ENCODE data around the gene ADISSP. TPM values are rescaled to one million over a fixed set of nuclear protein-coding genes. Genes with fewer than 3 reads are reported as not detected.

Gene ADISSP
- total RNA-seq, 1 donor from 2014 or later, result 43.2 TPM

GRCh38 chr20:3748073-3748472 is 19.5 kb downstream of the ADISSP start:
- peaks cover 19% of the 10 kb centered on the region for H4K20me1 ChIP-seq (ENCODE audit: insufficient read depth, low read length)

GRCh38 chr20:3747471-3747870 is 20.1 kb downstream of the ADISSP start:
- H3K4me1 Mint-ChIP-seq (ENCODE audit: low read depth, unreplicated experiment), result no peaks in the 10 kb centered on the region
- no peak overlapping the region for H3K4me3 ChIP-seq (ENCODE audit: insufficient read depth, low read depth, low read length)
- FAIRE-seq (no peak), DNase-seq (ENCODE audit: low read depth) (no peak)
- no peak overlapping the region for H2AFZ ChIP-seq (ENCODE audit: low read depth, low read length)
- H3K4me1 ChIP-seq (ENCODE audit: insufficient read depth, low read length), result peaks cover 5% of the 10 kb centered on the region
- H3K4me2 ChIP-seq (ENCODE audit: low read length), result no peak overlapping the region
- no peaks in the 10 kb centered on the region for H3K36me3 ChIP-seq (ENCODE audit: insufficient read depth, low read length)
- no peak overlapping the region for H3K27ac Mint-ChIP-seq (ENCODE audit: unreplicated experiment)
- peaks cover 68% of the 10 kb centered on the region for H3K27me3 Mint-ChIP-seq (ENCODE audit: low read depth, unreplicated experiment)
- H3K79me2 ChIP-seq (ENCODE audit: insufficient read depth, low read length), result no peaks in the 10 kb centered on the region
- H4K20me1 ChIP-seq (ENCODE audit: insufficient read depth, low read length), result peaks cover 13% of the 10 kb centered on the region
- no peaks in the 10 kb centered on the region for H3K9me3 ChIP-seq (ENCODE audit: insufficient read depth, low read depth, low read length)
- TF ChIP-seq CTCF (IDR thresholded peaks at IDR 0.05; ENCODE audit: insufficient read depth, low read depth, low read length), result no peak
- TF ChIP-seq EZH2 (IDR thresholded peaks at IDR 0.05; ENCODE audit: insufficient read depth, low read length), result no peak
- peaks cover 7% of the 10 kb centered on the region for H3K9me3 Mint-ChIP-seq (ENCODE audit: unreplicated experiment)
- no peak overlapping the region for H3K9ac ChIP-seq (ENCODE audit: low read length)
- H3K4me3 Mint-ChIP-seq (ENCODE audit: unreplicated experiment), result no peak overlapping the region
- peaks cover 22% of the 10 kb centered on the region for H3K27me3 ChIP-seq (ENCODE audit: insufficient read depth, low read length)
- H3K36me3 Mint-ChIP-seq (ENCODE audit: low read depth, unreplicated experiment), result no peaks in the 10 kb centered on the region
- no peak overlapping the region for H3K27ac ChIP-seq (ENCODE audit: low read depth, low read length)

More at GRCh38 chr20:3748073-3748472, 19.5 kb downstream of the ADISSP start:
- peaks cover under 1% of the 10 kb centered on the region for H3K36me3 Mint-ChIP-seq (ENCODE audit: low read depth, unreplicated experiment)
- Histone ChIP-seq H3K9ac (ENCODE audit: low read length) (no peak overlapping the region), H3K4me2 (ENCODE audit: low read length) (no peak overlapping the region), H3K9me3 (ENCODE audit: insufficient read depth, low read depth, low read length) (no peaks in the 10 kb centered on the region), H3K4me3 (ENCODE audit: insufficient read depth, low read depth, low read length) (no peak overlapping the region), H2AFZ (ENCODE audit: low read depth, low read length) (no peak overlapping the region), H3K27me3 (ENCODE audit: insufficient read depth, low read length) (peaks cover 22% of the 10 kb centered on the region), H3K27ac (ENCODE audit: low read depth, low read length) (no peak overlapping the region), H3K79me2 (ENCODE audit: insufficient read depth, low read length) (no peaks in the 10 kb centered on the region), H3K36me3 (ENCODE audit: insufficient read depth, low read length) (no peaks in the 10 kb centered on the region), H3K4me1 (ENCODE audit: insufficient read depth, low read length) (peaks cover 5% of the 10 kb centered on the region)
- FAIRE-seq (no peak), DNase-seq (ENCODE audit: low read depth) (no peak)
- peaks cover 70% of the 10 kb centered on the region for H3K27me3 Mint-ChIP-seq (ENCODE audit: low read depth, unreplicated experiment)
- no peak overlapping the region for H3K4me3 Mint-ChIP-seq (ENCODE audit: unreplicated experiment)
- H3K27ac Mint-ChIP-seq (ENCODE audit: unreplicated experiment), result no peak overlapping the region
- H3K9me3 Mint-ChIP-seq (ENCODE audit: unreplicated experiment), result peaks cover 7% of the 10 kb centered on the region
- TF ChIP-seq CTCF (IDR thresholded peaks at IDR 0.05; ENCODE audit: insufficient read depth, low read depth, low read length) (no peak), EZH2 (IDR thresholded peaks at IDR 0.05; ENCODE audit: insufficient read depth, low read length) (no peak)
- H3K4me1 Mint-ChIP-seq (ENCODE audit: low read depth, unreplicated experiment), result no peaks in the 10 kb centered on the region

GRCh38 chr20:3745686-3746173 is 21.8 kb downstream of the ADISSP start:
- no peaks in the 10 kb centered on the region for H3K79me2 ChIP-seq (ENCODE audit: insufficient read depth, low read length)

More at GRCh38 chr20:3745686-3746173, 21.8 kb downstream of the ADISSP start:
- no peaks in the 10 kb centered on the region for H3K4me1 Mint-ChIP-seq (ENCODE audit: low read depth, unreplicated experiment)
- Histone ChIP-seq H3K4me3 (ENCODE audit: insufficient read depth, low read depth, low read length) (no peak overlapping the region), H3K4me1 (ENCODE audit: insufficient read depth, low read length) (peaks cover 3% of the 10 kb centered on the region), H3K27ac (ENCODE audit: low read depth, low read length) (no peak overlapping the region), H2AFZ (ENCODE audit: low read depth, low read length) (no peak overlapping the region), H3K9me3 (ENCODE audit: insufficient read depth, low read depth, low read length) (no peaks in the 10 kb centered on the region), H4K20me1 (ENCODE audit: insufficient read depth, low read length) (peaks cover 5% of the 10 kb centered on the region), H3K9ac (ENCODE audit: low read length) (no peak overlapping the region), H3K27me3 (ENCODE audit: insufficient read depth, low read length) (peaks cover 15% of the 10 kb centered on the region), H3K4me2 (ENCODE audit: low read length) (no peak overlapping the region), H3K36me3 (ENCODE audit: insufficient read depth, low read length) (no peaks in the 10 kb centered on the region)
- peaks cover 3% of the 10 kb centered on the region for H3K9me3 Mint-ChIP-seq (ENCODE audit: unreplicated experiment)
- H3K27me3 Mint-ChIP-seq (ENCODE audit: low read depth, unreplicated experiment), result peaks cover 58% of the 10 kb centered on the region
- H3K27ac Mint-ChIP-seq (ENCODE audit: unreplicated experiment), result no peak overlapping the region
- no peaks in the 10 kb centered on the region for H3K36me3 Mint-ChIP-seq (ENCODE audit: low read depth, unreplicated experiment)
- FAIRE-seq (no peak), DNase-seq (ENCODE audit: low read depth) (no peak)
- H3K4me3 Mint-ChIP-seq (ENCODE audit: unreplicated experiment), result no peak overlapping the region
- TF ChIP-seq EZH2 (IDR thresholded peaks at IDR 0.05; ENCODE audit: insufficient read depth, low read length), result no peak
- TF ChIP-seq CTCF (IDR thresholded peaks at IDR 0.05; ENCODE audit: insufficient read depth, low read depth, low read length), result no peak
